Osteoblast (primary cell): ENCODE data around the gene RALB. TPM values are rescaled to one million over a fixed set of nuclear protein-coding genes. Genes with fewer than 3 reads are reported as not detected.
A peak's percentile ranks its signal among the peaks of the same experiment; 100 is the strongest.

Source experiments
- DNase-seq: peaks from one replicate; pipeline ENCODE4 v3.0.0; 2011; ENCODE audit warnings: low spot score, mixed read lengths; ENCODE audit not compliant: insufficient read length; ENCODE audit errors: missing footprints
- H2AFZ ChIP-seq: 2 replicates; pipeline ENCODE4 v1.6.0; 2011; ENCODE audit warnings: mild to moderate bottlenecking, low read length
- H3K27ac ChIP-seq: 2 replicates; pipeline ENCODE4 v1.5.1; 2011; ENCODE audit warnings: mild to moderate bottlenecking, low read depth, low read length, moderate library complexity
- H3K27me3 ChIP-seq: 2 replicates; pipeline ENCODE4 v1.6.0; 2012; ENCODE audit warnings: mild to moderate bottlenecking, control low read depth, inconsistent platforms, low read length, moderate library complexity; ENCODE audit not compliant: insufficient read depth
- H3K36me3 ChIP-seq: 2 replicates; pipeline ENCODE4 v1.5.1; 2011; ENCODE audit warnings: mild to moderate bottlenecking, low read length, control low read depth, moderate library complexity; ENCODE audit not compliant: insufficient read depth
- H3K4me1 ChIP-seq: 2 replicates; pipeline ENCODE4 v1.5.1; 2011; ENCODE audit warnings: mild to moderate bottlenecking, low read length, control low read depth, moderate library complexity; ENCODE audit not compliant: insufficient read depth
- H3K4me2 ChIP-seq: 2 replicates; pipeline ENCODE4 v1.6.0; 2011; ENCODE audit warnings: mild to moderate bottlenecking, low read length; ENCODE audit not compliant: insufficient read depth
- H3K4me3 ChIP-seq: fragments of 200-600 bp; sonication (generic); 3 replicates; pipeline ENCODE4 v1.5.1; 2012; ENCODE audit warnings: mild to moderate bottlenecking, low read length, inconsistent platforms; ENCODE audit not compliant: insufficient read depth
- H3K79me2 ChIP-seq: 2 replicates; pipeline ENCODE4 v1.6.0; 2012; ENCODE audit warnings: mild to moderate bottlenecking, low read length, control low read depth, inconsistent platforms; ENCODE audit not compliant: insufficient read depth
- H3K9me3 ChIP-seq: 2 replicates; pipeline ENCODE4 v1.5.1; 2011; ENCODE audit warnings: low read depth, low read length, control low read depth
- H4K20me1 ChIP-seq: 2 replicates; pipeline ENCODE4 v1.6.0; 2012; ENCODE audit warnings: mild to moderate bottlenecking, low read length, control low read depth; ENCODE audit not compliant: insufficient read depth
- CTCF ChIP-seq: IDR thresholded peaks from 2 replicates; pipeline ENCODE4 v1.5.1; 2011; ENCODE audit warnings: mild to moderate bottlenecking, low read depth, low read length, moderate library complexity; ENCODE audit errors: extremely low read depth
- total RNA-seq: library from RNA; depleted of rRNA; stranded (reverse); fragments of >200 nt; gene quantifications from 2 replicates; pipeline ENCODE4 v1.2.3, GENCODE V29; 2012

RALB gene
- total RNA-seq, 1 donor = 48.5 TPM

- Histone ChIP-seq H3K4me2 (peak overlapping the region; percentile 94), H3K9me3 (no peaks in the 10 kb centered on the region), H3K27me3 (no peaks in the 10 kb centered on the region), H2AFZ (peak overlapping the region; percentile 90), H3K36me3 (no peaks in the 10 kb centered on the region), H3K79me2 (no peaks in the 10 kb centered on the region), H4K20me1 (no peaks in the 10 kb centered on the region), H3K4me1 (peaks cover 8% of the 10 kb centered on the region), H3K4me3 (peak overlapping the region; percentile 75), H3K27ac (peak overlapping the region; percentile 31)
- peak; percentile 93 for TF ChIP-seq CTCF
- DNase-seq = peak; percentile 92
These were observed 60.4 kb downstream of the RALB start for GRCh38 chr2:120312860-120313694.

- peaks cover 8% of the 10 kb centered on the region for H3K4me1 ChIP-seq
- H3K36me3 ChIP-seq = no peaks in the 10 kb centered on the region
- no peak overlapping the region for H3K27ac ChIP-seq
- H3K4me2 ChIP-seq = peak overlapping the region; percentile 94
- H3K27me3 ChIP-seq = no peaks in the 10 kb centered on the region
- no peaks in the 10 kb centered on the region for H3K9me3 ChIP-seq
- peak; percentile 86 for DNase-seq
- H3K79me2 ChIP-seq = no peaks in the 10 kb centered on the region
- no peaks in the 10 kb centered on the region for H4K20me1 ChIP-seq
- peak overlapping the region; percentile 75 for H3K4me3 ChIP-seq
- H2AFZ ChIP-seq = peak overlapping the region; percentile 90
- no peak for TF ChIP-seq CTCF
These were observed 61.3 kb downstream of the RALB start for GRCh38 chr2:120313695-120314615.

- Histone ChIP-seq H3K27ac (no peak overlapping the region), H2AFZ (no peak overlapping the region), H3K9me3 (no peaks in the 10 kb centered on the region), H3K4me3 (no peak overlapping the region), H4K20me1 (no peaks in the 10 kb centered on the region), H3K4me2 (no peak overlapping the region), H3K27me3 (no peaks in the 10 kb centered on the region), H3K79me2 (no peaks in the 10 kb centered on the region), H3K36me3 (no peaks in the 10 kb centered on the region), H3K4me1 (peaks cover 8% of the 10 kb centered on the region)
- no peak for TF ChIP-seq CTCF
- peak; percentile 84 for DNase-seq
These were observed 62.2 kb downstream of the RALB start for GRCh38 chr2:120314690-120315366.
